Measurements from ENCODE around the gene PRKCZ. TPM values are rescaled to one million over a fixed set of nuclear protein-coding genes. Genes with fewer than 3 reads are reported as not detected.

PRKCZ gene
- total and polyA plus RNA-seq, 4 experiments from 2014 or later: 13.5 to 40.7 (median 23.0) TPM

DNA sequence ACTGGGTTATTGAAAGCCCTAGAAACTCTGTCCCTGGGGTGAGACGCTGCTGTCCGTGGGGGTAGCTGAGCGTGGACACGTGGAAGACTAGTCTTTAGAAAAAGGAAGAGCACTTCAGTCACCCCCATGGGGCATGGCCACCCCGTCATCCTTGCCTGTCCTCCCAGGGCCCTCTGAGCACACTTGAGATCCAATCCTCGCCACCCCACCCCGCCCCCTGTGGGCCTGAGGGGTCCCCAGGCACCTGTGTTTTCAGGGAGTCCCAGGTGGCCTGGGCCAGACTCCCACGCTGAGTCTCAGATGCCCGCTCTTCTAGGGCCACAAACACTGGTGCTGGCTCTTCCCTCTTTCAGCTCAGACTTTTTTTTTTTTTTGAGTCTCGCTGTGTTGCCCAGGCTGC is 2.5 kb downstream of the PRKCZ start:
- peak overlapping the region in 6 of 8 donors; percentile 11 to 83 (median 64) for H3K4me3 Mint-ChIP-seq
- peak in 1 of 5 donors; percentile 3 for DNase-seq
- no peaks in the 10 kb centered on the region for H3K9me3 ChIP-seq (ENCODE audit: control insufficient read depth in 1 of 2, low read length in 2 of 2)
- no peak overlapping the region for H3K4me3 ChIP-seq (ENCODE audit: low read length in 2 of 2)
- H3K27ac Mint-ChIP-seq: peak overlapping the region in 3 of 7 donors; percentile 72 to 77 (median 74)
- intact Hi-C loops (cut with micrococcal nuclease): no loop called here
- peaks cover 0 to 4% of the 10 kb centered on the region in 2 donors for H3K27me3 Mint-ChIP-seq
- no peak overlapping the region for H3K27ac ChIP-seq (ENCODE audit: low read depth, low read length)
- H3K9me3 Mint-ChIP-seq: no peaks in the 10 kb centered on the region
- peaks cover 5 to 34% (median 13%) of the 10 kb centered on the region in 4 donors for H3K4me1 Mint-ChIP-seq
- peaks cover 0 to 13% of the 10 kb centered on the region in 2 donors for H3K36me3 Mint-ChIP-seq
- H3K4me1 ChIP-seq (ENCODE audit: insufficient read depth, low read length): peaks cover 20% of the 10 kb centered on the region
- CTCF ChIA-PET (ENCODE audit: partially characterized antibody): interaction anchor here (1.9 kb wide), 1 partner anchor 8 kb away, joined by 8 read pairs; no protein-coding TSS in a partner anchor
- POLR2A ChIA-PET (ENCODE audit: partially characterized antibody): no interaction called here
- no peaks in the 10 kb centered on the region for H3K27me3 ChIP-seq (ENCODE audit: insufficient read depth, low read length)
- peaks cover 4% of the 10 kb centered on the region for H3K36me3 ChIP-seq (ENCODE audit: insufficient read depth, low read length)

DNA sequence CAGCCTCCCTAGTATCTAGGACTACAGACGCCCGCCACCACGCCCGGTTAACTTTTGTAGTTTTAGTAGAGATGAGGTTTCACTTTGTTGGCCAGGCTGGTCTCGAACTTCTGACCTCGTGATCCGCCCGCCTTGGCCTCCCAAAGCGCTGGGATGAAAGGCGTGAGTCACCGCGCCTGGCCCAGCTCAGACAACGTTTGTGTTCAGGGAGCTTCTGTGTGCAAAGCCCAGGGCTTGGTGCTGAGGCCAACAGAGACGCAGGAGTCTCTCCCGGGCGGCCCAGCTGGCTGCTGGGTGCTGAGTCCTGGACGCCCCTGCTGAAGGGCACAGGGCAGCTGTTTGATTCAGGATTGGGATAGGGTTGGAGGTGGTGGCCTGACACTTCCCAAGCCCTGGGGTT is 3.0 kb downstream of the PRKCZ start:
- intact Hi-C loops (cut with micrococcal nuclease): no loop called here
- DNase-seq: peak in 1 of 5 donors; percentile 38
- Histone ChIP-seq H3K27ac (ENCODE audit: low read depth, low read length) (no peak overlapping the region), H3K9me3 (ENCODE audit: control insufficient read depth in 1 of 2, low read length in 2 of 2) (no peaks in the 10 kb centered on the region), H3K4me1 (ENCODE audit: insufficient read depth, low read length) (peaks cover 20% of the 10 kb centered on the region), H3K27me3 (ENCODE audit: insufficient read depth, low read length) (no peaks in the 10 kb centered on the region), H3K4me3 (ENCODE audit: low read length in 2 of 2) (no peak overlapping the region), H3K36me3 (ENCODE audit: insufficient read depth, low read length) (peaks cover 4% of the 10 kb centered on the region)
- Mint-ChIP-seq H3K36me3 (peaks cover 0 to 13% of the 10 kb centered on the region in 2 donors), H3K9me3 (no peaks in the 10 kb centered on the region), H3K4me1 (peaks cover 5 to 33% (median 12%) of the 10 kb centered on the region in 4 donors), H3K27ac (peak overlapping the region in 3 of 7 donors; percentile 72 to 77 (median 74)), H3K4me3 (peak overlapping the region in 3 of 8 donors; percentile 11 to 83 (median 67)), H3K27me3 (peaks cover 0 to 3% of the 10 kb centered on the region in 2 donors)
- CTCF ChIA-PET (ENCODE audit: partially characterized antibody): interaction anchor here (1.9 kb wide), 1 partner anchor 9 kb away, joined by 8 read pairs; no protein-coding TSS in a partner anchor
- POLR2A ChIA-PET (ENCODE audit: partially characterized antibody): no interaction called here

DNA sequence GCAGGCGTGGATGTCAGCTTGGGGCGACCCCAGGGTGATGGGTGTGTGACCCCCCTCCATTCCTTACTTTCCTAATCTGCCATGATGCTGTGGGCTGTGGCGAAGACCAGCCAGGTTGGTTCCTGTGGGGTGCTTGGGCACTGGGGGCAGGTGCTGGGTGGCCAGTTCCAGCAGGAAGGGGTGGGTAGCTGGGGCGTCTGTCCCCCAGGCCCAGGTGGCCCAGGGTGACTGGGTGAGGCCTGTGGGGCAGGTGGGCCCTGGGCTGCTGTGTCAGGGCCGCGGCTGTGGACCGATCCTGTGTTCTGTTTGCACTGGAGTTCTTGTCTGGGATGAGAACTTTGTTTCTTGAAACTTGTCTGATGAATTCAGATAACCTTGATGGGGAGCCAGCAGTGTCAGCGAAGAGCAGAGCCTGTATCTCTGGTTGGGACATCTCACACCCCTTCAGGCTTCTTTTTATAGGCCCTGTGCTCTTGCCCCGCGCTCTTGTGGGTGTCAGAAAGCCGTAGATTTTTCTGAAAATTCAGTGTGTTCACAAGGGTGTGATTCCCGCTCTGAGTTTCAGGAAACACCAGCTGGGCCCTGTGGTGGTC is 3.7 kb downstream of the PRKCZ start:
- peaks cover 4 to 27% (median 11%) of the 10 kb centered on the region in 4 donors for H3K4me1 Mint-ChIP-seq
- no peaks in the 10 kb centered on the region for H3K9me3 Mint-ChIP-seq
- H3K36me3 Mint-ChIP-seq: peaks cover 0 to 12% of the 10 kb centered on the region in 2 donors
- H3K27me3 Mint-ChIP-seq: no peaks in the 10 kb centered on the region
- no peak overlapping the region for H3K4me3 ChIP-seq (ENCODE audit: low read length in 2 of 2)
- H3K36me3 ChIP-seq (ENCODE audit: insufficient read depth, low read length): peaks cover 4% of the 10 kb centered on the region
- DNase-seq: peak in 1 of 5 donors; percentile 20
- H3K27ac Mint-ChIP-seq: peak overlapping the region in 1 of 7 donors; percentile 74
- H3K27me3 ChIP-seq (ENCODE audit: insufficient read depth, low read length): no peaks in the 10 kb centered on the region
- ChIA-PET CTCF (ENCODE audit: partially characterized antibody) (interaction anchor here (1.9 kb wide), 1 partner anchor 9 kb away, joined by 8 read pairs; no protein-coding TSS in a partner anchor), POLR2A (ENCODE audit: partially characterized antibody) (no interaction called here)
- intact Hi-C loops (cut with micrococcal nuclease): no loop called here
- no peak overlapping the region for H3K27ac ChIP-seq (ENCODE audit: low read depth, low read length)
- peaks cover 20% of the 10 kb centered on the region for H3K4me1 ChIP-seq (ENCODE audit: insufficient read depth, low read length)
- peak overlapping the region in 1 of 8 donors; percentile 58 for H3K4me3 Mint-ChIP-seq
- H3K9me3 ChIP-seq (ENCODE audit: control insufficient read depth in 1 of 2, low read length in 2 of 2): no peaks in the 10 kb centered on the region

DNA sequence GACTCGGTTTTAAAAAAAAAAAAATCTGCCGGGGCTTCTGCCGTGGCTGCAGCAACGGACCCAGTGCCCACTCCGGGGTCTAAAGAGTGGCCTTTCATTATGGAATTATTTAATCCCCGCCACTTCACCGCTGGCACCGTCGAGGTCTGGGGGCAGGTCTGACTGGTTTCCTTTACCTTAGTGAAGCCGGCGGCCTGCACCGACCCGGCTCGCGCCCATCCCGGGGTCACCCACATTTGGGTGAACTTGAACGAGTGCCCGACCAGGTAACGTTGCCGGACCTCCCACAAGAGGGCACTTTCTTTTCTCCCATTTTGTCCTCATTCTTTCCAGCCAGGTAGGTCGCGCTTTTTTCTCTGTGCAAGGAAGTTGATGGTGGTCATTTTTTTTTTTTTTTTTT is 4.3 kb downstream of the PRKCZ start:
- H3K27me3 ChIP-seq (ENCODE audit: insufficient read depth, low read length): no peaks in the 10 kb centered on the region
- peaks cover 1 to 20% (median 5%) of the 10 kb centered on the region in 4 donors for H3K4me1 Mint-ChIP-seq
- intact Hi-C loops (cut with micrococcal nuclease): no loop called here
- no peak overlapping the region for H3K4me3 ChIP-seq (ENCODE audit: low read length in 2 of 2)
- H3K9me3 ChIP-seq (ENCODE audit: control insufficient read depth in 1 of 2, low read length in 2 of 2): no peaks in the 10 kb centered on the region
- H3K4me1 ChIP-seq (ENCODE audit: insufficient read depth, low read length): peaks cover 14% of the 10 kb centered on the region
- DNase-seq: peak in 1 of 5 donors; percentile 23
- POLR2A ChIA-PET (ENCODE audit: partially characterized antibody): no interaction called here
- H3K36me3 Mint-ChIP-seq: peaks cover 4 to 17% of the 10 kb centered on the region in 2 donors
- peaks cover 4% of the 10 kb centered on the region for H3K36me3 ChIP-seq (ENCODE audit: insufficient read depth, low read length)
- H3K9me3 Mint-ChIP-seq: no peaks in the 10 kb centered on the region
- no peak overlapping the region for H3K27ac Mint-ChIP-seq
- H3K27ac ChIP-seq (ENCODE audit: low read depth, low read length): no peak overlapping the region
- H3K27me3 Mint-ChIP-seq: no peaks in the 10 kb centered on the region
- H3K4me3 Mint-ChIP-seq: no peak overlapping the region
- CTCF ChIA-PET (ENCODE audit: partially characterized antibody): no interaction called here

DNA sequence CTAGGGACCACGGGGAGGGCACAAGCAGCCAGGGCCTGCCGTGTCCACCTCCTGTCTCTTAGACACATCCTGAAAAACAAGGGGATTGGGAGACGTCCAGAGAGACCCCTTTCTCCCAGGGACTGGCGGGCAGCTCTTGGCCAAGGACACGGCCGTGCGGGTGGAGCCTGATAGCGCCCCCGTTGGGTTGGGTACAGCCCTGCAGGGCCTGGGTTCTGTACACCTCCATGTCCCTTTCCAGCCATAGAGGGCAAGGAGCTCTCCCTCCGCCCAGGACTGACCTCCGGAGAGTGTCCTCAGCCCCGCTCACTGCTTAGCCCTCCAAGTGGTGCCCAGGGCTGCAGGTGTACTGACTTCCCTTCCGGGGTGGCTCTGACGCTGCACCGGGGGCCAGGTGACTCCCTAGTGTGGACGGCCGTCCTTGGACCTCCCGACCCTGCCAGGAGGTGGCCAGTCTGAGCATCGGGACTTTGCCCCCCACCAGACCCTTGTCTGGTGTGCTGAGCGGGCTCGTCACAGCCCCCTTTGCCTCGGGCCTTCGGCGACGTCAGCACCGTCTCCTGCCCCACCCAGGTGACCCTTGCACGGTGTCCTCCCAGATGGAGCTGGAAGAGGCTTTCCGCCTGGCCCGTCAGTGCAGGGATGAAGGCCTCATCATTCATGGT is 5.8 kb downstream of the PRKCZ start:
- Mint-ChIP-seq H3K27me3 (no peaks in the 10 kb centered on the region), H3K36me3 (peaks cover 5 to 25% of the 10 kb centered on the region in 2 donors), H3K4me1 (peaks cover 1 to 20% (median 5%) of the 10 kb centered on the region in 4 donors), H3K9me3 (no peaks in the 10 kb centered on the region), H3K4me3 (no peak overlapping the region), H3K27ac (no peak overlapping the region)
- Histone ChIP-seq H3K36me3 (ENCODE audit: insufficient read depth, low read length) (peaks cover 4% of the 10 kb centered on the region), H3K27ac (ENCODE audit: low read depth, low read length) (no peak overlapping the region), H3K4me1 (ENCODE audit: insufficient read depth, low read length) (peaks cover 9% of the 10 kb centered on the region), H3K4me3 (ENCODE audit: low read length in 2 of 2) (no peak overlapping the region), H3K27me3 (ENCODE audit: insufficient read depth, low read length) (no peaks in the 10 kb centered on the region), H3K9me3 (ENCODE audit: control insufficient read depth in 1 of 2, low read length in 2 of 2) (no peaks in the 10 kb centered on the region)
- ChIA-PET POLR2A (ENCODE audit: partially characterized antibody) (no interaction called here), CTCF (ENCODE audit: partially characterized antibody) (interaction anchor here (2.5 kb wide), 1 partner anchor 11 kb away, joined by 11 read pairs; no protein-coding TSS in a partner anchor)
- DNase-seq: peak in 1 of 5 donors; percentile 33
- intact Hi-C loops (cut with micrococcal nuclease): no loop called here

DNA sequence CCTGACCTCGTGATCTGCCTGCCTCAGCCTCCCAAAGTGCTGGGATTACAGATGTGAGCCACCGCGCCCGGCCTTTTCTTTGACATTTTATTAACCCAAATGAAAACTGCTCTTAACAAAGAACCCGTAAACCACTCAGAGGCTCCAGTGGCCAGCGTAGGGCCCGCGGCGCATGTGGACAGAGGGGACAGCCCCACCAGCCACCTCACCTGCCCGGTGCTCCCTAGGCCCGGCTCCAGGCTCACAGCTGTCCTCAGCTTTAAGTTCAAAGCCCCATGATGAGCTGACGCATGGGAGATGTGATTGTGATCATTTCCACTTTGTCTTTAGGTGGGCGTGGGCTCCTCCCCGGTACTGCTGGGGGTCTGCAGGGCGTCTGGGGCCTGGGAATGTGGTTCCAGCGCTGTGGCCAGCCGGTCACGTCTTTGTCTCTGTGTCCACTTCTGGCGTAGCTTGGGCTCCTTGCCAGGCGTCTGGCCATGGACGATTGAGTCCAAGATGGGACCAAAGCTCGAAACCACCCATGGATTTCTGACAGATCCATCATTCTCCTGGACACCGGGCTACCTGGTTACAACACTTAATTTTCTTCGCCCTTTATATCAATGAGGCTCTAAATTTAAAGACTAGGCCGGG is 6.9 kb downstream of the PRKCZ start:
- Mint-ChIP-seq H3K36me3 (peaks cover 7 to 33% of the 10 kb centered on the region in 2 donors), H3K4me1 (peaks cover 1 to 15% (median 5%) of the 10 kb centered on the region in 4 donors), H3K4me3 (no peak overlapping the region), H3K27ac (no peak overlapping the region), H3K9me3 (no peaks in the 10 kb centered on the region), H3K27me3 (no peaks in the 10 kb centered on the region)
- intact Hi-C loops (cut with micrococcal nuclease): no loop called here
- no peak overlapping the region for H3K27ac ChIP-seq (ENCODE audit: low read depth, low read length)
- H3K27me3 ChIP-seq (ENCODE audit: insufficient read depth, low read length): no peaks in the 10 kb centered on the region
- DNase-seq: peak in 1 of 5 donors; percentile 20
- H3K4me1 ChIP-seq (ENCODE audit: insufficient read depth, low read length): no peaks in the 10 kb centered on the region
- peaks cover 4% of the 10 kb centered on the region for H3K36me3 ChIP-seq (ENCODE audit: insufficient read depth, low read length)
- H3K4me3 ChIP-seq (ENCODE audit: low read length in 2 of 2): no peak overlapping the region
- H3K9me3 ChIP-seq (ENCODE audit: control insufficient read depth in 1 of 2, low read length in 2 of 2): no peaks in the 10 kb centered on the region
- ChIA-PET CTCF (ENCODE audit: partially characterized antibody) (interaction anchor here (2.5 kb wide), 1 partner anchor 12 kb away, joined by 11 read pairs; no protein-coding TSS in a partner anchor), POLR2A (ENCODE audit: partially characterized antibody) (interaction anchor here (0.6 kb wide), 1 partner anchor 291 kb away, joined by 3 read pairs; no protein-coding TSS in a partner anchor)

Data from CD4-positive, alpha-beta memory T cell (primary cell).